GM18498 (cell line): ENCODE measurements around the gene ULK1.
A peak's percentile ranks its signal among the peaks of the same experiment; 100 is the strongest.
"Not testable (repeated sequence)": the region's sequence is repeated elsewhere in the genome, so short reads cannot be mapped to it uniquely, and the experiment has no call there.

ENCODE experiments used
- ATAC-seq: cut with Tn5 transposase; IDR thresholded peaks from one replicate; pipeline ENCODE4 v1.9.1; 2021; ENCODE audit warnings: mild to moderate bottlenecking, moderate library complexity; ENCODE audit not compliant: unreplicated experiment

The ULK1 gene

GRCh38 chr12:131941116-131941986 lies 46.9 kb downstream of the ULK1 start:
- no peak for ATAC-seq

GRCh38 chr12:131941987-131942341 lies 47.5 kb downstream of the ULK1 start:
- ATAC-seq, result no peak

- no peak for ATAC-seq
Measured at GRCh38 chr12:131942671-131943070, 48.2 kb downstream of the ULK1 start.

GRCh38 chr12:131943389-131943788 lies 49.0 kb downstream of the ULK1 start:
- ATAC-seq, result no peak

- ATAC-seq, result no peak
Measured at GRCh38 chr12:131943876-131944275, 49.5 kb downstream of the ULK1 start.

- no peak for ATAC-seq
Measured at GRCh38 chr12:131944601-131945251, 50.3 kb downstream of the ULK1 start.

GRCh38 chr12:131946757-131947156 lies 52.3 kb downstream of the ULK1 start:
- ATAC-seq, result no peak

- no peak for ATAC-seq
Measured at GRCh38 chr12:131947482-131948027, 53.1 kb downstream of the ULK1 start.

- no peak for ATAC-seq
Measured at GRCh38 chr12:131948166-131948712, 53.8 kb downstream of the ULK1 start.

- ATAC-seq, result not testable (repeated sequence)
Measured at GRCh38 chr12:131948713-131949430, 54.5 kb downstream of the ULK1 start.

GRCh38 chr12:131949431-131950181 lies 55.2 kb downstream of the ULK1 start, which contains the start of gene EP400:
EP400 (plus strand) TSS chr12:131949942; CDS start chr12:131960620, 10,678 bp downstream.
- peak; percentile 92 for ATAC-seq

GRCh38 chr12:131950182-131950913 lies 55.9 kb downstream of the ULK1 start:
- ATAC-seq, result peak; percentile 40

- not testable (repeated sequence) for ATAC-seq
Measured at GRCh38 chr12:131953810-131954209, 59.4 kb downstream of the ULK1 start.

- ATAC-seq, result not testable (repeated sequence)
Measured at GRCh38 chr12:131954460-131954859, 60.0 kb downstream of the ULK1 start.

GRCh38 chr12:131959116-131959515 lies 64.7 kb downstream of the ULK1 start:
- ATAC-seq, result no peak

- ATAC-seq, result no peak
Measured at GRCh38 chr12:131959641-131960589, 65.5 kb downstream of the ULK1 start.

GRCh38 chr12:131960590-131961325 lies 66.3 kb downstream of the ULK1 start:
- not testable (repeated sequence) for ATAC-seq

GRCh38 chr12:131961328-131961727 lies 66.9 kb downstream of the ULK1 start:
- not testable (repeated sequence) for ATAC-seq
